GM23338 (cell line): ENCODE data around the gene C5orf22. TPM values are rescaled to one million over a fixed set of nuclear protein-coding genes. Genes with fewer than 3 reads are reported as not detected.

Source experiments
- ATAC-seq: fragments of 200-7000 bp; cut with Tn5 transposase; 3 replicates; pipeline ENCODE4 v1.9.1; 2020
- DNase-seq: peaks from one replicate; pipeline ENCODE4 v3.0.0-alpha.2; 2015; ENCODE audit warnings: low spot score
- H2AFZ ChIP-seq: fragments of 200-600 bp; sonication (generic); 2 replicates; pipeline ENCODE4 v1.8.0; 2016; ENCODE audit warnings: antibody characterized with exemption, mild to moderate bottlenecking, moderate library complexity
- H3F3A ChIP-seq: fragments of 200-600 bp; sonication (generic); replicated peaks from 2 replicates; pipeline ENCODE4 v1.8.0; 2017; ENCODE audit warnings: antibody characterized with exemption, mixed run types, low read depth
- H3K27ac ChIP-seq: fragments of 200-600 bp; sonication (generic); 2 replicates; pipeline ENCODE4 v1.6.1; 2016; ENCODE audit warnings: low read depth
- H3K27me3 ChIP-seq: fragments of 200-600 bp; sonication (generic); 2 replicates; pipeline ENCODE4 v1.8.0; 2016; ENCODE audit warnings: mild to moderate bottlenecking, mixed run types, moderate library complexity; ENCODE audit not compliant: insufficient read depth
- H3K36me3 ChIP-seq: fragments of 200-600 bp; sonication (generic); 2 replicates; pipeline ENCODE4 v1.8.0; 2016; ENCODE audit warnings: mild to moderate bottlenecking; ENCODE audit not compliant: insufficient read depth
- H3K4me1 ChIP-seq: fragments of 200-600 bp; sonication (generic); 2 replicates; pipeline ENCODE4 v1.8.0; 2016; ENCODE audit warnings: mild to moderate bottlenecking, moderate library complexity; ENCODE audit not compliant: insufficient read depth
- H3K4me2 ChIP-seq: fragments of 200-600 bp; sonication (generic); 2 replicates; pipeline ENCODE4 v1.7.1; 2017; ENCODE audit warnings: mixed run types
- H3K4me3 ChIP-seq: fragments of 200-600 bp; sonication (generic); 2 replicates; pipeline ENCODE4 v1.6.1; 2016; ENCODE audit warnings: mixed run types
- H3K79me2 ChIP-seq: fragments of 200-600 bp; sonication (generic); replicated peaks from 2 replicates; pipeline ENCODE4 v1.8.0; 2017; ENCODE audit warnings: mild to moderate bottlenecking; ENCODE audit not compliant: insufficient read depth
- H3K9me2 ChIP-seq: fragments of 200-600 bp; sonication (generic); 2 replicates; pipeline ENCODE4 v1.8.0; 2017; ENCODE audit not compliant: insufficient read depth
- H4K20me1 ChIP-seq: fragments of 200-600 bp; sonication (generic); replicated peaks from 2 replicates; pipeline ENCODE4 v1.8.0; 2017; ENCODE audit warnings: mild to moderate bottlenecking; ENCODE audit not compliant: insufficient read depth
- H3K27ac Mint-ChIP-seq: 2 replicates; pipeline ENCODE4 v1.8.0; 2020; ENCODE audit warnings: inconsistent platforms, mild to moderate bottlenecking, moderate library complexity, mixed read lengths
- H3K27me3 Mint-ChIP-seq: 3 replicates; pipeline ENCODE4 v1.8.0; 2022; ENCODE audit warnings: low read depth, mild to moderate bottlenecking, moderate library complexity, mixed read lengths, inconsistent platforms; ENCODE audit not compliant: insufficient read depth, poor library complexity
- H3K36me3 Mint-ChIP-seq: 3 replicates; pipeline ENCODE4 v1.8.0; 2021; ENCODE audit warnings: low read depth, mild to moderate bottlenecking, inconsistent platforms, moderate library complexity, mixed read lengths
- H3K4me1 Mint-ChIP-seq: 3 replicates; pipeline ENCODE4 v1.8.0; 2020; ENCODE audit warnings: mild to moderate bottlenecking, inconsistent platforms, mixed read lengths
- H3K4me3 Mint-ChIP-seq: 3 replicates; pipeline ENCODE4 v1.8.0; 2021; ENCODE audit warnings: moderate library complexity, mild to moderate bottlenecking, inconsistent platforms, mixed read lengths
- H3K9me3 Mint-ChIP-seq: 3 replicates; pipeline ENCODE4 v1.8.0; 2020; ENCODE audit warnings: moderate library complexity, mild to moderate bottlenecking, inconsistent platforms, mixed read lengths
- CREB1 ChIP-seq: fragments of 250-450 bp; sonication (Bioruptor Pico); IDR thresholded peaks from 2 replicates; pipeline ENCODE4 v1.5.0; 2020; ENCODE audit warnings: low read depth, mild to moderate bottlenecking, moderate library complexity
- EZH2phosphoT487 ChIP-seq: fragments of 200-600 bp; sonication (generic); IDR thresholded peaks from one replicate; pipeline ENCODE4 v1.8.1; 2018; ENCODE audit warnings: antibody characterized with exemption; ENCODE audit not compliant: unreplicated experiment
- JUNB ChIP-seq: IDR thresholded peaks from one replicate; pipeline ENCODE4 v1.6.1; 2016; ENCODE audit warnings: antibody characterized with exemption; ENCODE audit not compliant: unreplicated experiment
- NANOG ChIP-seq: IDR thresholded peaks from 2 replicates; pipeline ENCODE4 v1.6.1; 2016; ENCODE audit warnings: antibody characterized with exemption, borderline replicate concordance
- POLR2AphosphoS5 ChIP-seq: IDR thresholded peaks from 2 replicates; pipeline ENCODE4 v1.6.1; 2016; ENCODE audit warnings: antibody characterized with exemption, low read depth
- STAT1 ChIP-seq: IDR thresholded peaks from one replicate; pipeline ENCODE4 v1.6.1; 2016; ENCODE audit warnings: antibody characterized with exemption; ENCODE audit not compliant: unreplicated experiment
- ZNF331 ChIP-seq: fragments of 250-450 bp; sonication (Bioruptor Pico); IDR thresholded peaks from 2 replicates; pipeline ENCODE4 v1.5.0; 2020; ENCODE audit warnings: low read depth, mild to moderate bottlenecking, moderate library complexity
- polyA plus RNA-seq: library from polyadenylated mRNA; unstranded; fragments of >200 nt; fragmentation: Nextera tagmentation; extraction: Ambion mirVana; gene quantifications from 2 replicates; pipeline ENCODE4 v1.2.1, GENCODE V29; 2016
- total RNA-seq: library from RNA; depleted of rRNA; stranded (reverse); fragments of >200 nt; shearing (Covaris generic); gene quantifications from 2 replicates; pipeline ENCODE4 v1.2.3, GENCODE V29; 2014
- TF ChIP-seq, protein P1 (sequence below): IDR thresholded peaks from 2 replicates; pipeline ENCODE4 v1.6.1; 2016; ENCODE audit warnings: antibody characterized with exemption
- TF ChIP-seq, protein P2 (sequence below), 2 experiments: fragments of 200-600 bp in 1 of 2; sonication (generic) in 1 of 2; conservative IDR thresholded peaks; 2 replicates each; pipeline versions ENCODE4 v1.5.1 to v1.6.1; 2016 to 2017; ENCODE audit warnings: antibody characterized with exemption in 2 of 2, low read depth in 2 of 2, mild to moderate bottlenecking in 2 of 2, moderate library complexity in 1 of 2
- TF ChIP-seq, protein P3 (sequence below): fragments of 250-450 bp; sonication (Bioruptor Pico); IDR thresholded peaks from 2 replicates; pipeline ENCODE4 v1.5.0; 2020; ENCODE audit warnings: mild to moderate bottlenecking, moderate library complexity

C5orf22 gene
- total and polyA plus RNA-seq, 2 experiments from 2014 or later = 13.6 to 30.9 TPM

DNA sequence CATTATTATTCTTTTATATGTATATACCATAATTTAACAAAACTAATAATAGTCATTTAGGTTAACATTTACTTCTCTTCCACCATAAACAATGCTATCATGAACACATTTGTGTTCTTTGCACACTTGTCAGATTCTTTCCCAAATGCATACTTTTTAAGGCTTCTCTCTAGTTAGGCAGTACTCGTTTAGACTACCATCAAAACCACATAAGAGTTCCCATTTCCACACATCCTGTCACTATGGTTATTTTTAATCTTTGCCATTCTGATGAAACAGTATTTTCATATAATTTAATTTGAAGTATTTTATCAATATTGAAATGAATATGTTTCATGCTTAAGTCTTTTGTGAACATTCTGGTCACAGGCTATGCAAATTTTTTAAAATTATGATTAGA, 15.3 kb upstream of the C5orf22 start:
- Histone ChIP-seq H3F3A (no peaks in the 10 kb centered on the region), H3K4me1 (no peaks in the 10 kb centered on the region), H3K4me3 (no peak overlapping the region), H3K79me2 (no peaks in the 10 kb centered on the region; the same call in 1 of the 2 replicates), H3K36me3 (peaks cover 43% of the 10 kb centered on the region; the same call in 1 of the 2 replicates), H3K9me2 (no peaks in the 10 kb centered on the region), H3K27ac (no peak overlapping the region), H2AFZ (no peak overlapping the region), H4K20me1 (peaks cover 5% of the 10 kb centered on the region; the same call in 1 of the 2 replicates), H3K4me2 (no peak overlapping the region), H3K27me3 (no peaks in the 10 kb centered on the region)
- ATAC-seq (no peak), DNase-seq (no peak)
- Mint-ChIP-seq H3K27ac (no peak overlapping the region), H3K27me3 (peaks cover 2% of the 10 kb centered on the region), H3K9me3 (no peaks in the 10 kb centered on the region), H3K36me3 (peaks cover 47% of the 10 kb centered on the region), H3K4me1 (no peaks in the 10 kb centered on the region), H3K4me3 (no peak overlapping the region)
- TF ChIP-seq CREB1 (no peak), STAT1 (no peak), POLR2AphosphoS5 (no peak), JUNB (no peak)
- TF ChIP-seq, protein P1, sequence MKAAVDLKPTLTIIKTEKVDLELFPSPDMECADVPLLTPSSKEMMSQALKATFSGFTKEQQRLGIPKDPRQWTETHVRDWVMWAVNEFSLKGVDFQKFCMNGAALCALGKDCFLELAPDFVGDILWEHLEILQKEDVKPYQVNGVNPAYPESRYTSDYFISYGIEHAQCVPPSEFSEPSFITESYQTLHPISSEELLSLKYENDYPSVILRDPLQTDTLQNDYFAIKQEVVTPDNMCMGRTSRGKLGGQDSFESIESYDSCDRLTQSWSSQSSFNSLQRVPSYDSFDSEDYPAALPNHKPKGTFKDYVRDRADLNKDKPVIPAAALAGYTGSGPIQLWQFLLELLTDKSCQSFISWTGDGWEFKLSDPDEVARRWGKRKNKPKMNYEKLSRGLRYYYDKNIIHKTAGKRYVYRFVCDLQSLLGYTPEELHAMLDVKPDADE = no peak

DNA sequence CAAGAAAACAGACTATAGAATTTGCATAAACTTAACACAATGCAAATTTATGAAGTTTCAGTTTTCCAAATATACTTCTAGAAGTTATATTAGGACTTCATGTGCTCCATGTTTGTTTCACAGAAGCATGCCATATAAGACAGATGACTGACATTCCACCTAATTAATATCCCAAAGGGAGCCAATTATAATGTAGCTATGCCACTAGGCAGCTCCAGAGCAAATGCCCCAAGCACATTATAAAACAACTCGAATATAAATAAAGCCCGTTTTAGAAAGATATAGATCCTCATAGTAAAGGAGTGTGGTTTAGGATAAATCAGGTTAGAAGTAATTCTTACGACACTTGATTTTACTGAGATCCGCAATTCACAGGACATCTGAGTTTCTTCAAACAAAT, 9.1 kb upstream of the C5orf22 start:
- Mint-ChIP-seq H3K9me3 (no peaks in the 10 kb centered on the region), H3K27me3 (peaks cover 2% of the 10 kb centered on the region), H3K4me3 (no peak overlapping the region), H3K4me1 (no peaks in the 10 kb centered on the region), H3K27ac (no peak overlapping the region), H3K36me3 (peaks cover 58% of the 10 kb centered on the region)
- H3K27me3 ChIP-seq = no peaks in the 10 kb centered on the region
- H3K9me2 ChIP-seq = no peaks in the 10 kb centered on the region
- ATAC-seq (no peak), DNase-seq (no peak)
- no peak overlapping the region for H3K4me2 ChIP-seq
- no peak overlapping the region for H3K27ac ChIP-seq
- H3K4me3 ChIP-seq = no peak overlapping the region
- H3F3A ChIP-seq = no peaks in the 10 kb centered on the region
- H2AFZ ChIP-seq = no peak overlapping the region
- H3K36me3 ChIP-seq = peaks cover 17% of the 10 kb centered on the region
- H3K4me1 ChIP-seq = no peaks in the 10 kb centered on the region
- H4K20me1 ChIP-seq = no peaks in the 10 kb centered on the region; the same call in none of the 2 replicates
- peaks cover 21% of the 10 kb centered on the region for H3K79me2 ChIP-seq
- TF ChIP-seq, protein P2, sequence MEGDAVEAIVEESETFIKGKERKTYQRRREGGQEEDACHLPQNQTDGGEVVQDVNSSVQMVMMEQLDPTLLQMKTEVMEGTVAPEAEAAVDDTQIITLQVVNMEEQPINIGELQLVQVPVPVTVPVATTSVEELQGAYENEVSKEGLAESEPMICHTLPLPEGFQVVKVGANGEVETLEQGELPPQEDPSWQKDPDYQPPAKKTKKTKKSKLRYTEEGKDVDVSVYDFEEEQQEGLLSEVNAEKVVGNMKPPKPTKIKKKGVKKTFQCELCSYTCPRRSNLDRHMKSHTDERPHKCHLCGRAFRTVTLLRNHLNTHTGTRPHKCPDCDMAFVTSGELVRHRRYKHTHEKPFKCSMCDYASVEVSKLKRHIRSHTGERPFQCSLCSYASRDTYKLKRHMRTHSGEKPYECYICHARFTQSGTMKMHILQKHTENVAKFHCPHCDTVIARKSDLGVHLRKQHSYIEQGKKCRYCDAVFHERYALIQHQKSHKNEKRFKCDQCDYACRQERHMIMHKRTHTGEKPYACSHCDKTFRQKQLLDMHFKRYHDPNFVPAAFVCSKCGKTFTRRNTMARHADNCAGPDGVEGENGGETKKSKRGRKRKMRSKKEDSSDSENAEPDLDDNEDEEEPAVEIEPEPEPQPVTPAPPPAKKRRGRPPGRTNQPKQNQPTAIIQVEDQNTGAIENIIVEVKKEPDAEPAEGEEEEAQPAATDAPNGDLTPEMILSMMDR (conservative IDR thresholded peaks at IDR 0.05; ENCODE audit: low read depth in 2 of 2) = no peak
- TF ChIP-seq, protein P3, sequence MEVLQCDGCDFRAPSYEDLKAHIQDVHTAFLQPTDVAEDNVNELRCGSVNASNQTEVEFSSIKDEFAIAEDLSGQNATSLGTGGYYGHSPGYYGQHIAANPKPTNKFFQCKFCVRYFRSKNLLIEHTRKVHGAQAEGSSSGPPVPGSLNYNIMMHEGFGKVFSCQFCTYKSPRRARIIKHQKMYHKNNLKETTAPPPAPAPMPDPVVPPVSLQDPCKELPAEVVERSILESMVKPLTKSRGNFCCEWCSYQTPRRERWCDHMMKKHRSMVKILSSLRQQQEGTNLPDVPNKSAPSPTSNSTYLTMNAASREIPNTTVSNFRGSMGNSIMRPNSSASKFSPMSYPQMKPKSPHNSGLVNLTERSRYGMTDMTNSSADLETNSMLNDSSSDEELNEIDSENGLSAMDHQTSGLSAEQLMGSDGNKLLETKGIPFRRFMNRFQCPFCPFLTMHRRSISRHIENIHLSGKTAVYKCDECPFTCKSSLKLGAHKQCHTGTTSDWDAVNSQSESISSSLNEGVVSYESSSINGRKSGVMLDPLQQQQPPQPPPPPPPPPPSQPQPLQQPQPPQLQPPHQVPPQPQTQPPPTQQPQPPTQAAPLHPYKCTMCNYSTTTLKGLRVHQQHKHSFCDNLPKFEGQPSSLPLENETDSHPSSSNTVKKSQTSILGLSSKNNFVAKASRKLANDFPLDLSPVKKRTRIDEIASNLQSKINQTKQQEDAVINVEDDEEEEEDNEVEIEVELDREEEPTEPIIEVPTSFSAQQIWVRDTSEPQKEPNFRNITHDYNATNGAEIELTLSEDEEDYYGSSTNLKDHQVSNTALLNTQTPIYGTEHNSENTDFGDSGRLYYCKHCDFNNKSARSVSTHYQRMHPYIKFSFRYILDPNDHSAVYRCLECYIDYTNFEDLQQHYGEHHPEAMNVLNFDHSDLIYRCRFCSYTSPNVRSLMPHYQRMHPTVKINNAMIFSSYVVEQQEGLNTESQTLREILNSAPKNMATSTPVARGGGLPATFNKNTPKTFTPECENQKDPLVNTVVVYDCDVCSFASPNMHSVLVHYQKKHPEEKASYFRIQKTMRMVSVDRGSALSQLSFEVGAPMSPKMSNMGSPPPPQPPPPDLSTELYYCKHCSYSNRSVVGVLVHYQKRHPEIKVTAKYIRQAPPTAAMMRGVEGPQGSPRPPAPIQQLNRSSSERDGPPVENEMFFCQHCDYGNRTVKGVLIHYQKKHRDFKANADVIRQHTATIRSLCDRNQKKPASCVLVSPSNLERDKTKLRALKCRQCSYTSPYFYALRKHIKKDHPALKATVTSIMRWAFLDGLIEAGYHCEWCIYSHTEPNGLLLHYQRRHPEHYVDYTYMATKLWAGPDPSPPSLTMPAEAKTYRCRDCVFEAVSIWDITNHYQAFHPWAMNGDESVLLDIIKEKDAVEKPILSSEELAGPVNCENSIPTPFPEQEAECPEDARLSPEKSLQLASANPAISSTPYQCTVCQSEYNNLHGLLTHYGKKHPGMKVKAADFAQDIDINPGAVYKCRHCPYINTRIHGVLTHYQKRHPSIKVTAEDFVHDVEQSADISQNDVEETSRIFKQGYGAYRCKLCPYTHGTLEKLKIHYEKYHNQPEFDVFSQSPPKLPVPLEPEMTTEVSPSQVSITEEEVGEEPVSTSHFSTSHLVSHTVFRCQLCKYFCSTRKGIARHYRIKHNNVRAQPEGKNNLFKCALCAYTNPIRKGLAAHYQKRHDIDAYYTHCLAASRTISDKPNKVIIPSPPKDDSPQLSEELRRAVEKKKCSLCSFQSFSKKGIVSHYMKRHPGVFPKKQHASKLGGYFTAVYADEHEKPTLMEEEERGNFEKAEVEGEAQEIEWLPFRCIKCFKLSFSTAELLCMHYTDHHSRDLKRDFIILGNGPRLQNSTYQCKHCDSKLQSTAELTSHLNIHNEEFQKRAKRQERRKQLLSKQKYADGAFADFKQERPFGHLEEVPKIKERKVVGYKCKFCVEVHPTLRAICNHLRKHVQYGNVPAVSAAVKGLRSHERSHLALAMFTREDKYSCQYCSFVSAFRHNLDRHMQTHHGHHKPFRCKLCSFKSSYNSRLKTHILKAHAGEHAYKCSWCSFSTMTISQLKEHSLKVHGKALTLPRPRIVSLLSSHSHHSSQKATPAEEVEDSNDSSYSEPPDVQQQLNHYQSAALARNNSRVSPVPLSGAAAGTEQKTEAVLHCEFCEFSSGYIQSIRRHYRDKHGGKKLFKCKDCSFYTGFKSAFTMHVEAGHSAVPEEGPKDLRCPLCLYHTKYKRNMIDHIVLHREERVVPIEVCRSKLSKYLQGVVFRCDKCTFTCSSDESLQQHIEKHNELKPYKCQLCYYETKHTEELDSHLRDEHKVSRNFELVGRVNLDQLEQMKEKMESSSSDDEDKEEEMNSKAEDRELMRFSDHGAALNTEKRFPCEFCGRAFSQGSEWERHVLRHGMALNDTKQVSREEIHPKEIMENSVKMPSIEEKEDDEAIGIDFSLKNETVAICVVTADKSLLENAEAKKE = no peak
- TF ChIP-seq NANOG (no peak), ZNF331 (CRISPR knock-in tag) (no peak), JUNB (no peak), STAT1 (no peak), EZH2phosphoT487 (no peak), POLR2AphosphoS5 (no peak)
